ENCODE data around the gene GALNT17.

DNA sequence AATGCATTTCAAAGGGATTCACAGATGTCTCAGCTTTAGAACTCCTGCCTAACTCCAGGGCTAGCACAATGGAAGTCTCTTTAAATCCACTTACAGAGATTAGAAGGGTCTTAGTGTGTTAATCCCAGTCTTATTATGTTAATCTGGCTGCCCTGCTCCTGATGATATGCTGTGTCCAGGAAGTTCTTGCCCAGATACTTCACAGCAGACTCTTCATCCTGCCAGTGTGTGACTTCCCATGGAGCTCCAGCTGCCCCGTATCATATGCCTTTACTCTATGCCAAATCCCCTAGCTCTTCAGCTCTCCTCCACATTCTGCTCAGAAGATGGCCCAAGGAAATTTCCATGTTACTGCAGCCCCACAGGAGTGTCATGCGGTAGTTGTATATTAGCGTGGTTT lies 533.8 kb downstream of the GALNT17 start:
- no peak for TF ChIP-seq EP300 (IDR thresholded peaks at IDR 0.05)
- TF ChIP-seq POLR2A (IDR thresholded peaks at IDR 0.05; ENCODE audit: low read depth), result no peak
- TF ChIP-seq, protein P1, sequence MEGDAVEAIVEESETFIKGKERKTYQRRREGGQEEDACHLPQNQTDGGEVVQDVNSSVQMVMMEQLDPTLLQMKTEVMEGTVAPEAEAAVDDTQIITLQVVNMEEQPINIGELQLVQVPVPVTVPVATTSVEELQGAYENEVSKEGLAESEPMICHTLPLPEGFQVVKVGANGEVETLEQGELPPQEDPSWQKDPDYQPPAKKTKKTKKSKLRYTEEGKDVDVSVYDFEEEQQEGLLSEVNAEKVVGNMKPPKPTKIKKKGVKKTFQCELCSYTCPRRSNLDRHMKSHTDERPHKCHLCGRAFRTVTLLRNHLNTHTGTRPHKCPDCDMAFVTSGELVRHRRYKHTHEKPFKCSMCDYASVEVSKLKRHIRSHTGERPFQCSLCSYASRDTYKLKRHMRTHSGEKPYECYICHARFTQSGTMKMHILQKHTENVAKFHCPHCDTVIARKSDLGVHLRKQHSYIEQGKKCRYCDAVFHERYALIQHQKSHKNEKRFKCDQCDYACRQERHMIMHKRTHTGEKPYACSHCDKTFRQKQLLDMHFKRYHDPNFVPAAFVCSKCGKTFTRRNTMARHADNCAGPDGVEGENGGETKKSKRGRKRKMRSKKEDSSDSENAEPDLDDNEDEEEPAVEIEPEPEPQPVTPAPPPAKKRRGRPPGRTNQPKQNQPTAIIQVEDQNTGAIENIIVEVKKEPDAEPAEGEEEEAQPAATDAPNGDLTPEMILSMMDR (IDR thresholded peaks at IDR 0.05), result no peak

All from esophagus muscularis mucosa (tissue), 4 donors.